MCF 10A (cell line): ENCODE data around the gene GCSAML. TPM values are rescaled to one million over a fixed set of nuclear protein-coding genes. Genes with fewer than 3 reads are reported as not detected.

Experiments
- BruUV-seq: library from RNA; stranded (reverse); fragments of 400-500 nt; replicated peaks from 2 replicates; lab custom pipeline; 2021; lab: Mats Ljungman, UMichigan
- CTCF ChIA-PET: fragments of 300-600 bp; sonication (Branson Sonifier 250); formaldehyde crosslinking; extraction: SDS; loops from one replicate; lab custom pipeline; 2021; ENCODE audit warnings: antibody characterized with exemption, inconsistent platforms; lab: Yijun Ruan, JAX
- POLR2A ChIA-PET: fragments of 300-600, 350-650 bp; sonication (Branson Sonifier 250); formaldehyde crosslinking; extraction: SDS; loops from one replicate; lab custom pipeline; 2020; ENCODE audit warnings: antibody characterized with exemption, inconsistent platforms; lab: Yijun Ruan, JAX
- DNase-seq: peaks from one replicate; pipeline ENCODE4 v3.0.0-alpha.2; 2018; ENCODE audit not compliant: unreplicated experiment
- H3K27ac Mint-ChIP-seq: one replicate; pipeline ENCODE4 v1.8.0; 2022; ENCODE audit warnings: mild to moderate bottlenecking, low read depth, mixed read lengths; ENCODE audit not compliant: unreplicated experiment
- H3K27me3 Mint-ChIP-seq: one replicate; pipeline ENCODE4 v1.8.0; 2022; ENCODE audit warnings: mixed read lengths; ENCODE audit not compliant: insufficient read depth, unreplicated experiment
- H3K36me3 Mint-ChIP-seq: one replicate; pipeline ENCODE4 v1.8.0; 2022; ENCODE audit warnings: mild to moderate bottlenecking, moderate library complexity, mixed read lengths; ENCODE audit not compliant: insufficient read depth, unreplicated experiment
- H3K4me1 Mint-ChIP-seq: one replicate; pipeline ENCODE4 v1.8.0; 2022; ENCODE audit warnings: mixed read lengths; ENCODE audit not compliant: insufficient read depth, unreplicated experiment
- H3K4me3 Mint-ChIP-seq: one replicate; pipeline ENCODE4 v1.8.0; 2022; ENCODE audit warnings: mild to moderate bottlenecking, moderate library complexity, mixed read lengths; ENCODE audit not compliant: unreplicated experiment
- H3K9me3 Mint-ChIP-seq: one replicate; pipeline ENCODE4 v1.8.0; 2022; ENCODE audit warnings: mixed read lengths; ENCODE audit not compliant: unreplicated experiment
- intact Hi-C: fragments of 100-400 bp; cut with micrococcal nuclease; formaldehyde crosslinking; loops from 2 replicates; pipeline ENCODE4 v1.14.1; 2022
- total RNA-seq: library from RNA; stranded (reverse); gene quantifications from 2 replicates; pipeline ENCODE4 v1.2.3, GENCODE V29; 2022
- TF ChIP-seq, protein P1 (sequence below): fragments of 200-600 bp; IDR thresholded peaks from one replicate; pipeline ENCODE4 v1.8.0; 2022; ENCODE audit warnings: antibody characterized with exemption, mild to moderate bottlenecking; ENCODE audit not compliant: unreplicated experiment

The GCSAML gene
- total RNA-seq, 1 experiment from 2014 or later: not detected

DNA sequence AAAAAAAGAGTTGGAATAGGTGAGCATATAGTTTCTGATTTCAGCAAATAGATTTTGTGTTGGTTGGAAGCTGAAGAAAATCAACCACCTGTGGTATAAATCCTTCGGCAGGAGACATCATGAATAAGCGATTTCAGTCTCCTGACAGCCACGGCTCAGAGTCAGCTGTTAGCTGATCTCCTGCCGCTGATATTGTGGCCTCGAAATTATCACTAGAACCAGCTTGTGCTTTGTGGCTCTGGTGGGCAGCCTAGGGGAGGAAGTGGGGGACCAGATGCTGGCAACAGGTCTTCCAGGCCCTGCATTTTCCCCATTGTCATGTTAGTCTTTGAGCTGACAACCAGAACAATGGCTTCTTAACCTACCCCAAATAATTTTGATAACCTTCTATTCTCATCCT lies 842 bp upstream of the GCSAML start:
- Mint-ChIP-seq H3K27me3 (no peaks in the 10 kb centered on the region), H3K36me3 (no peaks in the 10 kb centered on the region), H3K9me3 (peaks cover 8% of the 10 kb centered on the region), H3K4me3 (no peak overlapping the region), H3K4me1 (peaks cover 6% of the 10 kb centered on the region), H3K27ac (no peak overlapping the region)
- CTCF ChIA-PET: interaction anchor here (0.5 kb wide), 1 partner anchor 30 kb away, joined by 3 read pairs; no protein-coding TSS in a partner anchor
- TF ChIP-seq, protein P1, sequence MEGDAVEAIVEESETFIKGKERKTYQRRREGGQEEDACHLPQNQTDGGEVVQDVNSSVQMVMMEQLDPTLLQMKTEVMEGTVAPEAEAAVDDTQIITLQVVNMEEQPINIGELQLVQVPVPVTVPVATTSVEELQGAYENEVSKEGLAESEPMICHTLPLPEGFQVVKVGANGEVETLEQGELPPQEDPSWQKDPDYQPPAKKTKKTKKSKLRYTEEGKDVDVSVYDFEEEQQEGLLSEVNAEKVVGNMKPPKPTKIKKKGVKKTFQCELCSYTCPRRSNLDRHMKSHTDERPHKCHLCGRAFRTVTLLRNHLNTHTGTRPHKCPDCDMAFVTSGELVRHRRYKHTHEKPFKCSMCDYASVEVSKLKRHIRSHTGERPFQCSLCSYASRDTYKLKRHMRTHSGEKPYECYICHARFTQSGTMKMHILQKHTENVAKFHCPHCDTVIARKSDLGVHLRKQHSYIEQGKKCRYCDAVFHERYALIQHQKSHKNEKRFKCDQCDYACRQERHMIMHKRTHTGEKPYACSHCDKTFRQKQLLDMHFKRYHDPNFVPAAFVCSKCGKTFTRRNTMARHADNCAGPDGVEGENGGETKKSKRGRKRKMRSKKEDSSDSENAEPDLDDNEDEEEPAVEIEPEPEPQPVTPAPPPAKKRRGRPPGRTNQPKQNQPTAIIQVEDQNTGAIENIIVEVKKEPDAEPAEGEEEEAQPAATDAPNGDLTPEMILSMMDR: no peak
- POLR2A ChIA-PET: interaction anchor here (0.8 kb wide), 1 partner anchor 13 kb away, joined by 3 read pairs; no protein-coding TSS in a partner anchor
- no TSS peak for BruUV-seq
- no peak for DNase-seq
- intact Hi-C loops: no loop called here

- H3K27ac Mint-ChIP-seq: no peak overlapping the region
- peaks cover 8% of the 10 kb centered on the region for H3K9me3 Mint-ChIP-seq
- no peak overlapping the region for H3K4me3 Mint-ChIP-seq
- no peaks in the 10 kb centered on the region for H3K27me3 Mint-ChIP-seq
- TF ChIP-seq, protein P1: no peak
- intact Hi-C loops: no loop called here
- no peak for DNase-seq
- ChIA-PET CTCF (interaction anchor here (1.4 to 1.5 kb wide), 4 partner anchors 10 to 162 kb away, joined by 3 to 7 read pairs (median 4); no protein-coding TSS in a partner anchor), POLR2A (no interaction called here)
- no TSS peak for BruUV-seq
- no peaks in the 10 kb centered on the region for H3K36me3 Mint-ChIP-seq
- H3K4me1 Mint-ChIP-seq: peaks cover 6% of the 10 kb centered on the region
These were observed 2.8 kb downstream of the GCSAML start for GRCh38 chr1:247551721-247552120.

DNA sequence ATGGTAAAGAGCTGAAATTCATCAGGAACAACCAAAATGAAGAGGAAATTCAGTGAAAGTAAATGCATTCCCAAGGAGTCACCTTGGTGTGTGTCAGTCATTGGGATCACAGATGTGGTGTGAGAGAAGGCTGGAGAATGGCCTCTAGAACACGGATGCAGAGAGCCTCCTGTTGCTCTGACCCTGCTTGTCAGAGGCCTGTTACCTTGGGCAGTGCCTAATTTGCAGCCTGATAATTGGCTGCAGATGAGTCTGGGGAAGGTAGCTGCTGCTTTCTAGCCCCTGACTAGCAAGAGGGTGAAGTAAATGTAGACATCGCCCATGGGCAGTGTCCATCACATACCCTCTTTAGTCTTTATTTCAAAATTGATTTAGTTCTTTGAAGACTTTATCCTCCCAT lies 3.3 kb downstream of the GCSAML start:
- no peaks in the 10 kb centered on the region for H3K27me3 Mint-ChIP-seq
- no peak for DNase-seq
- intact Hi-C loops: no loop called here
- POLR2A ChIA-PET: no interaction called here
- CTCF ChIA-PET: interaction anchor here (1.1 to 1.5 kb wide), 4 partner anchors 9 to 163 kb away, joined by 3 to 4 read pairs (median 4); no protein-coding TSS in a partner anchor
- TF ChIP-seq, protein P1: no peak
- no peak overlapping the region for H3K27ac Mint-ChIP-seq
- peaks cover 6% of the 10 kb centered on the region for H3K4me1 Mint-ChIP-seq
- no peak overlapping the region for H3K4me3 Mint-ChIP-seq
- BruUV-seq: no TSS peak
- peaks cover 8% of the 10 kb centered on the region for H3K9me3 Mint-ChIP-seq
- no peaks in the 10 kb centered on the region for H3K36me3 Mint-ChIP-seq

DNA sequence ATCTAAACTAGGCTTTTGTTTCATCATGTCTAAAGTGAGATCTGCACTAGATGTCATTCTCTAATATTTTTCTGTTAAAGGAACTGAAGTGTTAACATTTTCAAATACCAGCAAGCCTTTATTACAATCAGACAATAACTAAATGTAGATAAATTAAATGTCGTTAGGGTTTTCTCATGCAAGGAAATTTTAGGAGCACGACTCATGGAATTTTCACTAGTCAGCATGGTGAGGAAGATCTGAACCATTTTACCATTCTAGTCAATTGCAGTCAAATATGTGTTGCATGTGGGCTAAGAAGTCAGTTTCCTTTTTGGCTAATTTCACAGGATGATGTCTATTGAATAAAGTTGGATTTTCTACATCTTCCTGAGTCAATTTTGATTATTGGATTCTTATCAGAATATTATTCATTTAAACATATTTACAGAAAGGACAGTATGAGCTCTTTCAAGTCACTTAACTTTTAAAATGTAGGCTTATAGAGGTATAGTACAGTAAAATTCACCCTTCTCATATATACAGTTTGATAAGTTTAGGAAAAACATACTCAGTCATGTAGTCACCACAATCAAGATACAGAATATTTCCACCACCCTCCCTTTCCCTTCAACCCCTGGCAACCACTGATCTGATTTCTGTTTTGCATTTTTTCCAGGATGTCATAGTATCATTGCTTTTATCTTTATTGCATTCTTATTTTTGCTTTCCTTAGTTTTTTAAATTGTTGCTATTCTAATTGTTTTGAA lies 9.2 kb downstream of the GCSAML start:
- Mint-ChIP-seq H3K27me3 (no peaks in the 10 kb centered on the region), H3K9me3 (no peaks in the 10 kb centered on the region), H3K4me3 (no peak overlapping the region), H3K27ac (no peak overlapping the region), H3K36me3 (no peaks in the 10 kb centered on the region), H3K4me1 (no peaks in the 10 kb centered on the region)
- DNase-seq: no peak
- no TSS peak for BruUV-seq
- TF ChIP-seq, protein P1: no peak
- intact Hi-C loops: no loop called here
- CTCF ChIA-PET: no interaction called here
- POLR2A ChIA-PET: no interaction called here
